ENCODE results near the gene ZNF3. TPM values are rescaled to one million over a fixed set of nuclear protein-coding genes. Genes with fewer than 3 reads are reported as not detected.
A peak's percentile ranks its signal among the peaks of the same experiment; 100 is the strongest.

ZNF3 gene
- total and polyA plus RNA-seq, 11 donors: 11.2 to 21.2 (median 14.3) TPM

DNA sequence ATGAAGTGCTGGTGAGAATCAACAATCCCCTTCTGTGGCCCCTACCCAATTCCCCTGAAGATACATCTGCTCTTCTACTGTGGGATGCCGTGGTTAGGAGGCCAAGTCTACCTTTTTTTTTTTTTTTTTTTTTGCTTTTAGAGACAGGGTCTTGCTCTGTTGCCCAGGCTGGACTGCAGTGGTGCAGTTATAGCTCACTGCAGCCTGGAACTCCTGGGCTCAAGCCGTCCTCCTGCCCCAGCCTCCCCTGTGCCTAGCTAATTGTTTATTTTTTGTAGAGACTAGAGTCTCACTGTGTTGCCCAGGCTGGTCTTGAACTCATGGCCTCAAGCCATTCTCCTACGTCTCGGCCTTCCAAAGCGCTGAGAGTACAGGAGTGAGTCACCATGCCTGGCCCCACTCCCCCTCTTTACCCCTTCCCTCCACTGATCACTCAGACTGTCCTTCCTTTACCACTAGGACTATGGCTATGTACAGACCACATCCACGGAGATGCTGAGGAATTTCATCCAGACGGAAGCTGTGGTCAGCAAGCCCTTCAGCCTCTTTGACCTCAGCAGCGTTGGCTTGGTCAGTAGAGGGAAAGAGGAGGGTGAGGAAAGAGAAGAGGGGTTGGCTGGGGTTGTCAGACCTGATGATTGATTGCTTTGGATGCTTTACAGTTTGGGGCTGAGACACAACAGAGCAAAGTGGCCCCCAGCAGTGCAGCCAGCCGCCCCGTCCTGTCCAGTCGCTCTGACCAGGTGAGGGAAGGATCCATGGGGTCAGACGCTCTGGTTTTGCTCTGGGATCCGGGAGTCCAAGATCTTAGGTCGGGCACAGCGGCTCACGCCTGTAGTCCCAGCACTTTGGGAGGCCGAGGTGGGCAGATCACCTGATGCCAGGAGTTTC is 21.7 kb upstream of the ZNF3 start:
- intact Hi-C loops (cut with DNase I): no loop called here
- Histone ChIP-seq H3K4me3 (peak overlapping the region in 1 of 12 donors; percentile 74), H3K27ac (peak overlapping the region in 1 of 12 donors; percentile 92), H3K4me1 (peaks cover 0 to 28% (median 21%) of the 10 kb centered on the region in 12 donors), H3K27me3 (no peaks in the 10 kb centered on the region), H3K36me3 (peaks cover 0 to 66% (median 62%) of the 10 kb centered on the region in 9 donors), H3K9me3 (no peaks in the 10 kb centered on the region)
- 86 to 91% (median 88%) methylated on average over 17 of the region's 17 CpGs for WGBS, 4 donors
- no peak for TF ChIP-seq POLR2A (IDR thresholded peaks at IDR 0.05)
- TF ChIP-seq CTCF (IDR thresholded peaks at IDR 0.05): no peak
- DNase-seq (no peak), ATAC-seq (no peak)

DNA sequence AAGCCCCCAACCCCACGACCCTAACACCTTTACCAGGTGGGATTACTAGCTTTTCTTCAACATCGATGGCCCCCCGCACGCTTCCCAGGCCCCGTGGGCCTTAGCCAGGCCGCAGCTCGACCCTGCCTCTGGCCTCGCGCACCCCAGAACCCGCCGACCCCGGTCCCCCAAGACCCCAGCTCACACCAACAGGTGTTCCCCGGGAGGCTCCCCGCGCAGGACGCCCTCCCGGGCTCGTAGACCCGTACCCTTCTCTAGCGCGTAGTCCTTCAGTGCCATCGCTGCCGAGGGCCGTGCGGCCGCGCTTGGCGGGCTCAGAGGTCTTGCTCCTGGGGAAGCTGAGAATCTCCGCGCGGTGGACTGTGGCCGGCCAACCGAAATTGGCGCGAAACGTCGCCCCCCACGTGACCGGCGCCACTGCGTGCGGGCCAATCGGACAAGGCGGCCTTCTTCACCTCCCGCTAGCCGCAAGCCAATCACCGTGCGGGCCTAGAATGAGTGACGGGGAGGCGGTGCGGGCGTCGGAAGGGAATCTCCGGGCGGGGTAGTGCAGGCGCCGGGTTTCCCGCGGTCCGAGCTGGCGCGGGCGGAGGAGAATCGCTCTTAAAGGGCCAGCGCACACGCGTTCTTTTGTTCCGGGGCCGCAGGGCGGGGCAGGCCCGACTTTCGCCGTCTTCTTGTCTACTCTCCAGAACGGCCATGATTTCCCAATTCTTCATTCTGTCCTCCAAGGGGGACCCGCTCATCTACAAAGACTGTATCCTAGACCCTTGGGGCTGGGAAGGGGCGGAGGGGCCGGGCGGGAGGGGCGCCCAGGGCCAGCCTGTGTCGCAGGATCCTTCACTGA is 19.7 kb upstream of the ZNF3 start, which contains the start of the genes AP4M1 and MCM7:
Gene AP4M1, plus strand, starts transcription at position 628 of the 847 bp plus-strand sequence. Its CDS starts 72 bp downstream, at position 700.
Gene MCM7, minus strand, starts transcription at position 382 of the 847 bp plus-strand sequence. Its CDS starts 103 bp downstream, at position 279.
- Histone ChIP-seq H3K36me3 (peaks cover 0 to 67% (median 62%) of the 10 kb centered on the region in 9 donors), H3K27me3 (no peaks in the 10 kb centered on the region), H3K9me3 (no peaks in the 10 kb centered on the region), H3K27ac (peak within 1 kb of the TSS; percentile 81 to 97 (median 93)), H3K4me3 (peak within 1 kb of the TSS; percentile 59 to 93 (median 76)), H3K4me1 (peaks cover 0 to 28% (median 21%) of the 10 kb centered on the region in 12 donors)
- DNase-seq: peak; percentile 99
- TF ChIP-seq CTCF (IDR thresholded peaks at IDR 0.05) (no peak), POLR2A (IDR thresholded peaks at IDR 0.05) (peak in 1 of 2 donors; percentile 40)
- peak; percentile 94 to 96 (median 96) for ATAC-seq
- intact Hi-C loops (cut with DNase I): loop anchor here in 5 of 10 donors (1.0 to 2.0 kb wide), 5 partner anchors 18 to 52 kb away; partner anchors contain the start of genes CNPY4 (in 3 of the 5), TAF6 (in 3 of the 5), MBLAC1 (in 2 of the 5) and ZSCAN21 (in 2 of the 5)
- 0 to 1% (median 1%) methylated on average over 25 to 80 of the region's 80 CpGs for WGBS, 4 donors

DNA sequence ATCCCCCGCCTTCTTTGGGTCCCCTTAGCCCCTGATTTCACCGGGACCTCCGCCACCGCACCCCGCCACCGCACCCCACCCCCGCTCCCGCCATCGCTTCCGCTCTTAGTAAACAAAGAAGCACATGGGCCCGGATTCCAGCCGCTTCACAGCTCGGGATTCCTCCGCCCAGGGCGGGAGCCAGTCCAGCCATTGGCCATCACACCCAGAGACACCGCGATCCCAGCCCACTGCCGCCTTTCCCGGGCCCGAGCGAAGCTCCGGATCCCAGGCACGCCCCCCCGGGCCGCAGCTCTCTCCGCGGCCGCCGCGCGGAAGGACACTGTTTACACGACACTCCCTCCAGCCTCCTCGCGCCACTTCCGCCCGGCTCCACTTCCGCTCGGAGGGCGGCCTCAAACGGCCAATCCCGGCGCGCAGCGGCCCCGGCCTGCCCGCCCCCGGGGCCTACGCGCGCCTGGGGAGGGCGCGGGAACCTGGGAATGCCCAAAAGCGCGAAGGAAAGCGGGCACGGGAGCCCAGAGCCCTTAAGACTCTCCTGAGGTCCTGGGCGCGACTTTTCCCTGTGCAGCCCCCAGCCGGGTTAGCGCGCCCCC is 19.0 kb upstream of the ZNF3 start:
- peak in 1 of 2 donors; percentile 48 for TF ChIP-seq POLR2A (IDR thresholded peaks at IDR 0.05)
- TF ChIP-seq CTCF (IDR thresholded peaks at IDR 0.05): no peak
- peak; percentile 78 to 92 (median 89) for ATAC-seq
- H3K36me3 ChIP-seq: peaks cover 0 to 69% (median 62%) of the 10 kb centered on the region in 9 donors

More for the DNA sequence above, 19.0 kb upstream of the ZNF3 start:
- Histone ChIP-seq H3K27me3 (no peaks in the 10 kb centered on the region), H3K27ac (peak overlapping the region; percentile 68 to 97 (median 92)), H3K4me1 (peaks cover 0 to 28% (median 21%) of the 10 kb centered on the region in 12 donors), H3K9me3 (no peaks in the 10 kb centered on the region), H3K4me3 (peak overlapping the region; percentile 59 to 93 (median 76))
- peak; percentile 95 to 96 (median 95) for DNase-seq
- intact Hi-C loops (cut with DNase I): loop anchor here in 5 of 10 donors (1.0 to 2.0 kb wide), 6 partner anchors 18 to 52 kb away; partner anchors contain the start of genes CNPY4 (in 3 of the 5), TAF6 (in 3 of the 5), MBLAC1 (in 2 of the 5) and ZSCAN21 (in 2 of the 5)
- 0 to 2% (median 0%) methylated on average over 30 to 61 of the region's 61 CpGs for WGBS, 4 donors
